IMR-90 (cell line): ENCODE data around the gene RAP1A.
"Not testable (repeated sequence)": the region's sequence is repeated elsewhere in the genome, so short reads cannot be mapped to it uniquely, and the experiment has no call there.

ENCODE experiments used
- POLR2A ChIP-seq: IDR thresholded peaks from 2 replicates; pipeline ENCODE4 v1.6.1; 2012; ENCODE audit warnings: mild to moderate bottlenecking, low read depth, low read length
- USF2 ChIP-seq: fragments of 150-350 bp; IDR thresholded peaks from 2 replicates; pipeline ENCODE4 v1.6.1; 2017; ENCODE audit warnings: mild to moderate bottlenecking, antibody characterized with exemption, low read length, low read depth
- TF ChIP-seq, protein P1 (sequence below): conservative IDR thresholded peaks from 2 replicates; pipeline ENCODE4 v1.5.1; 2012; ENCODE audit warnings: mild to moderate bottlenecking, low read depth, low read length, improper control_type of control experiment

DNA sequence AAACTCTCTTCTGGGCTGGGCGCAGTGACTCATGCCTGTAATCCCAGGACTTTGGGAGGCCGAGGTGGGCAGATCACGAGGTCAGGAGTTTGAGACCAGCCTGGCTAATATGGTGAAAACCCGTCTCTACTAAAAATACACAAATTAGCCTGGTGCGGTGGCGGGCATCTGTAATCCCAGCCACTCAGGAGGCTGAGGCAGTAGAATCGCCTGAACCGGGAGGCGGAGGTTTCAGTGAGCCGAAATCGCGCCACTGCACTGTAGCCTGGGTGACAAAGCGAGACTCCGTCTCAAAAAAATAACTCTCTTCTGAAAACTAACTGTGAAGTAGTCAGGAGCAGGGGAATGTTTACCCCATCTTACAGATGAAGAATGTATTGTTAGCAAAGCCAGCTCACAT, 122.7 kb downstream of the RAP1A start:
- TF ChIP-seq, protein P1, sequence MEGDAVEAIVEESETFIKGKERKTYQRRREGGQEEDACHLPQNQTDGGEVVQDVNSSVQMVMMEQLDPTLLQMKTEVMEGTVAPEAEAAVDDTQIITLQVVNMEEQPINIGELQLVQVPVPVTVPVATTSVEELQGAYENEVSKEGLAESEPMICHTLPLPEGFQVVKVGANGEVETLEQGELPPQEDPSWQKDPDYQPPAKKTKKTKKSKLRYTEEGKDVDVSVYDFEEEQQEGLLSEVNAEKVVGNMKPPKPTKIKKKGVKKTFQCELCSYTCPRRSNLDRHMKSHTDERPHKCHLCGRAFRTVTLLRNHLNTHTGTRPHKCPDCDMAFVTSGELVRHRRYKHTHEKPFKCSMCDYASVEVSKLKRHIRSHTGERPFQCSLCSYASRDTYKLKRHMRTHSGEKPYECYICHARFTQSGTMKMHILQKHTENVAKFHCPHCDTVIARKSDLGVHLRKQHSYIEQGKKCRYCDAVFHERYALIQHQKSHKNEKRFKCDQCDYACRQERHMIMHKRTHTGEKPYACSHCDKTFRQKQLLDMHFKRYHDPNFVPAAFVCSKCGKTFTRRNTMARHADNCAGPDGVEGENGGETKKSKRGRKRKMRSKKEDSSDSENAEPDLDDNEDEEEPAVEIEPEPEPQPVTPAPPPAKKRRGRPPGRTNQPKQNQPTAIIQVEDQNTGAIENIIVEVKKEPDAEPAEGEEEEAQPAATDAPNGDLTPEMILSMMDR: not testable (repeated sequence)
- TF ChIP-seq USF2, POLR2A: not testable (repeated sequence)
